ENCODE results near the gene DNM3.
"Not testable (repeated sequence)": the region's sequence is repeated elsewhere in the genome, so short reads cannot be mapped to it uniquely, and the experiment has no call there.

DNM3 gene

DNA sequence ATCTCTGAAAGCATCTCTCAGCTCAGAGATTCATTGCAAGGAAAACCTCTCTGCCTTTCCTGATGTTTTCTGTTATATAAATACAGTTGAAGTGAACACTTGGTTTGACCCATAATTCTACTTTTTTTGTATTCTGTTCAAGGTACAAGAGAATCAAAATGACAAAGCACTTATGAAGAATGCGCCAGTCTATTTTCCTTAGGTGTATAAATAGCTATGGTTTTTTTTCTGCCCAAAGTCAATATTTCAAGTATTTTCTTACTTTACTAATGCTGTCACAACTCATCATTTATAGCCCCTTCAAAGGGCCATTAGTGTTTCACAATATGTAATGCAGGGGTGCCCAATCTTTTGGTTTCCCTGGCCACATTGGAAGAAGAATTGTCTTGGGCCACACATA is 436.7 kb downstream of the DNM3 start:
- no peak for DNase-seq (ENCODE audit: low spot score)

DNA sequence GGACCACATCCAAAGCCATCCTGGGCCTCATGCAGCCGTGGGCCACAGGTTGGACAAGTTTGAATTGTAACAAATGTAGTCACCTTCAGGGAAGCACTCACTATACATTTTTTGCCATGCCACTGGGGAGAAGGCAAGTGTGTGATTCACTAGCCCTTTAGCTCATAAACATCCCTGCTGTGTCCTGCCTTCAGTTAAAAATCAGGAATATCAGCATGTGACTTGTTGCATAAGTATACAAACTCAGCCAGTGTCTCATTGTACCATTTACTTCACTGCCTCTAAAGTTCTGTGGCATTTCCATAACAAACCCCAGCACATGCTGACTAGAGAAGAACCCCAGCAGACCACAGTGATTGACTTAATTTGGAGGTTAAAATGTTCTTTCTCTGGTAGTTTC is 437.2 kb downstream of the DNM3 start:
- DNase-seq (ENCODE audit: low spot score) = no peak

DNA sequence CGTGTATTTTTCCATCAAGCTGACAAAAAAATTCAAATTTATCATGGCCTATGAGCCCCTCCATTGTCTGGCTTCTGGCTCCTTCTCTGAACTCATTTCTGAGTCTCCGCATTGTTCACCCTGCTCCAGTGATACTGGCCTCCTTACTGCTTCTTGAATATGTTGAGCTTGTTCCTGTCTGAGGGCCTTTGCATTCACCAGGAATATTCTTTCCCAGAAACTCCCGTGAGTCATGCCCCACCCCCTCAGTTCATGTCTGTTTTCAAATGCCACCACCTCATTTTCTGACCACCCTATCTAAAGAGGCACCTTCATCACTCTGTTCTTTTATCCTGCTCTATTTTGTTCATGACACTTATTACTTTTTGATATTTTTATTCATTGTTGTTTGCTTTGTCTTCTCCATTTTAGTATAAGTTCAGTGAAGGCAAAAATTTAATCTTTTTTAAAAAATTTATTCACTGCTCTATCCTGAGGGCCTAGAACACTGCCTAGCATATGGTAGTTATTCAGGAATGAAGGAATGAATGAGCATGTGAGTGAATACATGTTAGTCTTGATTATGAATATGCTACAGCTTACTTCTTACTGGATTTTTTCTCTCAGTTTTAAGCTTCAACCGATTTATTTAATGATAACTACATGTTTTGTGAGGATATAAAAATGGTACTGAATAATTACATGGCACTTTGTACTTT is 438.8 kb downstream of the DNM3 start:
- no peak for DNase-seq (ENCODE audit: low spot score)

DNA sequence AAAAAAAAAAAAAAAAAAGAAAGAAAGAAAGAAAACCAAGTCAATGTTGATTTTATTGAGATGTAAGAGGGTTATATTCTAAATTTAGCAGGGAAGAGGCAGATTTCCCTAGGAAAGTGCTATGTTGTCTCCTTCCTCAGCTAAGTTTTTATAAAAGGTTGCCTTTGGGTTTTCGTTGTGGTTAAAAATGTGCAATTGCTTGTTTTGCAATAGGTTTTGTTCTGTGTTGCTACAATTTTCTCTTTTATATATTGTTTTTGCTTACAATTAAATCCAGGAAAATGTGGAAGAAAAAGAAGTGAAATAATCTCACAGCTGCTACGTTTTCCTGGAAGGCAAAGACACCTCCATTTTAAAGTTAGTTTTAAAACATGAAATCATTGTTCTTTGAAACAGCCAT is 442.5 kb downstream of the DNM3 start:
- DNase-seq (ENCODE audit: low spot score) = no peak

DNA sequence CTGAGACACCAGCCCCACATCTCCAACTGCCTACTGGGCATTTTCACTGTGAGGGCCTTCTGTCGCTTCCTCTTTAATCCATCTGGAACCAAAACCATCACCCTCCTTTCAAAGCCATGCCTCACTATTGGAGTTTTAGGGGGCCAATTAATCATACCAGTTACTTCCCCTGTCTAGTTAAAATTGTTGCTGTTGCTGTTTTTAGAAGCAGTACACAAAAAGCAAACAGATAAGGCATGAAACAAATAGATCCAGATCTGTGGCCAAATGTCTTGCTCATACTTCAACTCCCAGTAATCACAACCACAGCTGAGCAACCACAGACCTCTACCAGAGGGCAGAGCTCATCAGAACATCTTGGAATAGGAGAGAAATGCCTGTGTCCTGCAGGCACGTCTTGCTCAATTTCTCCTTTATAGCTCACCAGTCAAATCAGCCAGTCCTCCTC is 445.4 kb downstream of the DNM3 start:
- DNase-seq (ENCODE audit: low spot score) = peak; percentile 19

DNA sequence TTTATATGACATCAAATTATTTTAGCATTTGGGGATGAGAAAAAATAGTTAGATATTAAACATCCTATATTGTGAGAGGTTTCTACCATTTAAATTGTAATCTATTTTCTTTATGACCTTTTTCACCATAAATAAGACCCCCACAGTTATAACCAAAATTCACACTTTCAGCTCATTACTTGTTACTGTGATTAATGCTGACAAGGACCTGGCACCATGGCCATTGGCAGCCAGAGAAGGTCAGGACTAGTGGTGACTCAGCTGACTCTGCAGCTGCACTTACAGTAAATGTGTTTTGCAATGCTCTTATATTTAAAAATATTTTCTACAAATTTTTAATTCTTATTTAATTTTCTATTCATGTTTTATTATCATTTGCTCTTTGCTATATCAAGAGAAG is 445.9 kb downstream of the DNM3 start:
- DNase-seq (ENCODE audit: low spot score) = peak; percentile 38

DNA sequence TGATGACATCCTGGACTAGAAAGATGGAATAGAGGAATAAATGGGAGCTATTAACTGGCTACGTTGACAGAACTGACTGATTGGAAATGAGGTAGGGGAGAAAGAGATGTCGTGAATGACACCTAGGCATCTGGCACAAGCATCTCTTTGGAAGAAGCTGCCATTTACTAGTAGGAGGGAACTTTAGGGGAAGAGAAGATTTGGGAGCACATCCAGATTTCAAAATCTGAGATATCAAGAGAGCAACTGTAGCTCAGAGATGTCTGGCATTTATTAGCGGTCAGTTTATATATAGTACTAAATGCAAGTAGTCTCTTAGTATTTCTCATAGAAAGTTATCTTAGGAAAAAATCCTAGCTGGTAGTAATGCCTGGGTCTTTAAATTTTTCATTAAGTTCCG is 447.3 kb downstream of the DNM3 start:
- DNase-seq (ENCODE audit: low spot score) = no peak

DNA sequence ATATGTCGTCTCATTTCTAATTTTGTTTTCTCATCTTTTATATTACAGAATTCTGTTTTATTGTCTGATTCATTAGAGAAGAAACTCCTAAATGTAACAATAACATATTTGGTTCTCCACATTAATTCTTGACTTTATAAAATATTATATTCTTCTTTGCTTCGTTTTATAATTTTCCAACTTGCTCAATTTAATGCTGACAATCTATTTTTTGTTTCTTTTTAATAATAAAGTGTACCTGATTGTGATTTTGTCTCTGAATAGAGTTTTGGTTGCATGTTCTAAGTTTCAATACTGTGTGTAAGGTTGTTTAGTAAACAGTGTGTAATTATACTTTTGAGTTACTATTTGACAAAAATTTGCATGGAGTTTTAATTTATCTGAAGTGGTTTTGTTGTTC is 448.1 kb downstream of the DNM3 start:
- no peak for DNase-seq (ENCODE audit: low spot score)

DNA sequence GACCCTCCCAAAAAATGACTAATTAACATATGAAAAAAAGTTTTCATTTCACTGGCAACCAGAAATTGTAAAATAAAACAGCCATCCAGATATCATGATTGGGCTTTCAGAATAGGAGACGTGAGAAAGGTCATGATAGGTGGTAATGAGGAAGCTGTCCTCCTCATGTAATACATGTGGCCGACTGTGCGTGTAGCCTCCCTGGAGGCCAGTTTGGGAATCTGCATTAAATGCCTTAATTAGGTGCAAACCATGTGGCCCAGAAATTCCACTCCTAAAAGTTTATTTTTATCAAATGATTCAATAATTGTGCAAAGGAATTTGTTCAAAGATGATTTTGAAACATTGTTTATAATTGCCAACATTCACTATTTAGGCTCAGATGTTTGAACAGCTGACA is 451.5 kb downstream of the DNM3 start:
- no peak for DNase-seq (ENCODE audit: low spot score)

DNA sequence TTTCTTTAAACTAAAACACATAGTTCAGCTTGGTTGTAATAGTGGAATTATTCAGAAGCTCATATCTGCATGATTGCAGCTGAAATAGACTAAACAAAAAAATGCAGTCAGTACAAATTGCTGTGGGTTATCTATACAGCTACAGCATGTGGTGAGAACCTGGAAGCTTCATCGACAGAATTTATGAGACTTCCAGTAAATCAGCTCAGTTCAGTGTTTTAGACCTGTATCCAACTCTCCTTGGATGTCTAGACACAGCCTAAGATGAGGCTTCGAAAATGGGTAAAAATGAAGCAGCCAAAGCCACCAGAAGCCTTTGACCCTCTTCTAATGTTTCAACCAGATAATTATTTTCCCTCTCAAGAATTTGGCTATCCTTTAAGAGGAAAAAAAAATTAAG is 452.1 kb downstream of the DNM3 start:
- DNase-seq (ENCODE audit: low spot score) = no peak

DNA sequence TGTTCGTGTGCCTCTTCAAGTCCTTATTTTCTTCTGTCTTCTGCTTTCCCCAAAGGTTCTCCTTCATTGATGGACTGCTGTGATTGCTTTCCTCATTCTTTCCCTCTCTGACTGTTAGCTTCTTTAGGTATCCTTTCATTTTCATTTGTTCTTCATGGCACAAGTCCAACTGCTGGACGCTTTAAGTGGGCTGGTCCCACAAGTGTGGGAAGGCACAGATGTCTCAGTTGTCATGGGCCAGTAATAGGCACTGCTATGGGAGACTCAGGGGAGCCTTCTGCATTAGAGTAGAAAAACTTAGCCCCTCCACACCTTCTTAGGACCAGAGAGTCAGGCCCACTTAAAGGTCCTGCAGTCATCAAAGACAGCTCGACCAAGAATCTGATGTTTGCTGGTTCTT is 456.8 kb downstream of the DNM3 start:
- no peak for DNase-seq (ENCODE audit: low spot score)

DNA sequence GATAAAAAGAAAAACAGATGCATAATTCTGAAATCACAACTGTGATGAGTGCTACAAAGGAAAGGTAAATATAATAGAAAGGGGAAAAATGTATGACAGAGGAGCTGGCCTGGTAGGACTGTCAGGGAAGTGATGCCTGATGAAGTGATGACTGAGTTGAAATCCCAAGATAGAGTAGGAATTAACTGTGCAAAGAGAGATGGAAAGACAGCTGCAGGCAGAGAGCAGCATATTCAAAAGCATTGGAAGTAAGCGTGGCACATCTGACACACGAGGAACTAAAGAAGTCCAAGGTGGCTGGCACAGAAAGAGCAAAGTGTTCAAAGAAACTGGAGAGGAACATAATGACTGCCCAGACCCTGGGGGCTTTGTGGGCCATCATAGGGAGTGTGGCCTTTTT is 457.6 kb downstream of the DNM3 start:
- no peak for DNase-seq (ENCODE audit: low spot score)

DNA sequence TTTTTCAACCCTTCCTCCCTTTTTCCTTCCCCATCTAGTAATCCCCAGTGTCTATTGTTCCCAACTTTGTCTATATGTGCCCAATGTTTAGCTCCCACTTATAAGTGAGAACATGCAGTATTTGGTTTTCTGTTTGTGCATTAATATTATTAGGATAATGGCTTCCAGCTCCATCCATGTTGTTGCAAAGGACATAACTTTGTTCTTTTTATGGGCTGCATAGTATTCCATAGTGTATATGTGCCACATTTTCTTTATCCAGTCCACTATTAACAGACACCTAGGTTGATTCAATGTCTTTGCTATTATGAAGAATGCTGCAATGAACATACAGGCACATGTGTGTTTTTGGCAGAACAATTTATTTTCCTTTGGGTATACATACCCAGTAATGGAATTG is 458.2 kb downstream of the DNM3 start:
- DNase-seq (ENCODE audit: low spot score) = no peak

DNA sequence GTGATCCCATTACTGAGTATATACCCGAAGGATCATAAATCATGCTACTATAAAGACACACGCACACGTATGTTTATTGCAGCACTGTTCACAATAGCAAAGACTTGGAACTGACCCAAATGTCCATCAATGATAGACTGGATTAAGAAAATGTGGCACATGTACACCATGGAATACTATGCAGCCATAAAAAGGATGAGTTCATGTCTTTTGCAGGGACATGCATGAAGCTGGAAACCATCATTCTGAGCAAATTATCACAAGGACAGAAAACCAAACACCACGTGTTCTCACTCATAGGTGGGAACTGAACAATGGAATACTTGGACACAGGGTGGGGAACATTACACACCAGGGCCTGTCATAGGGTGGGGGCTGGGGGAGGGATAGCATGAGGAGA is 466.2 kb downstream of the DNM3 start:
- DNase-seq (ENCODE audit: low spot score) = not testable (repeated sequence)

DNA sequence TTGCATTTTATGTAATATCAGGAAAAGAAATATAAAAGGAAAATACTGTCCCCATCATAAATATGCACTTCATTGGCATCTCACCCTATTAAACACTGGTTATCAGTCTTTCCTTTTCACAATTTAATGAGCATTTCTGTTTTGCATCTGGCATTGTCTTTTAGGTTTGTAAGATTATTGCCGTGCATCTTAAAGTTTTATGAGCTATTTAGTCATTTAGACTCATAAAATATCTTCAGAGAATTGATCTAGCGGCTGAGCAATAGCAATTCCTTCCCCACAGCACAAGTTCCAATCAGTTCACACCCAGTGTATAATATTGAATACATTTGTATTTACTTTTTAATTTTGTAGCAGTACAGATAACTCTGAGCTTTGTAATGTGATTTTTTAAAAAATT is 466.8 kb downstream of the DNM3 start:
- no peak for DNase-seq (ENCODE audit: low spot score)

DNA sequence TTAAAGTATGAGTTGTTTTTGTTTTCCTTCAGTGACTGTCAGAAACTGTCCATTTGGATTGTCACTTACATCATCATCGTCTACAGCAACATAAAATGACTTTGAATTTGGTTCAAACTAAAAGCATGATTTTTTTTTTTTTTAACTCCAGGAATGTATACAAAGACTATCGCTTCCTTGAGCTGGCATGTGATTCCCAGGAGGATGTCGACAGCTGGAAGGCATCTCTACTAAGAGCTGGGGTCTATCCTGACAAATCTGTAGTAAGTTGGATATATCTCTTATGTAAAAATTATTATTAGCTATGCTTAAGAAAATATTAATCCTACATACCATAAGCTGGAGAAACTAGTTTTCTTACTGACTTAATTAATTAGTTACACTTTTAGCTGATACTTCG is 467.3 kb downstream of the DNM3 start:
- no peak for DNase-seq (ENCODE audit: low spot score)

DNA sequence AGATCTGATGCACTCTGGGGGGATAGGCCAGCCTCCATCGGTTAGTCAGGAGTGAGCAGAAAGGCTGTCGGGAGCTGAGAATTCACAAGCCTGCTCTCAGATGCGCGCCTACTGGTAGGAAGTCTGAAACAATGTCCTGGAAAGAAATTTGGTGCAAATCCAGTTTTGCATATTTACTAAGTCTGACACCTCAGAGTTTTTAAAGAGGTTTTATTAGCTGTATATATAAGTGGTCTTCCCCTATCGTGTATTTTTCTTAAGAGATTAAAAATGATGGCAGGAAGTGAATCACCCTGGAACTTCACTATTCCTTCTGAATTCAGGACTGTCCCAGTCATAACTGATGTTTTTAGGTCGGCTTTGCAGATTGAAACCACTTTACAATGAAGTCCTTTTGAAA is 479.4 kb downstream of the DNM3 start:
- no peak for DNase-seq (ENCODE audit: low spot score)

DNA sequence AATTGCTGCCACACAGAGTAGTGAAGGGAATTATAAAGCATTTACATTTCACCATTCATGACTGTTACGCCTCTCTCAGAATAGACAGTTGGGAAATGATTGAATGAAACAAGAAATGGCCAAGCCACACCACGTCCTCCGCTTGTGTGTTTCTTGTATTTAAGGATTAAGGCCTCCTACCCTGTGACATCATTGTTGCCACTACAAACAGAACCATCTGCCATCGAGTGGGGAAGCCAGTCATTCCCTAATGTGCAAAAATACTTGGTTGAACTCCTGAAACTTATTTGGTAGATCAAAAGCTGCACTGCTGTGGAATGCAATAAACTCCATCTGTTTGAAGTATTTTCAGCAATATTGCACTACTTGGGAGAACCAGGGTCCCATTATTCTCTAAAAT is 480.2 kb downstream of the DNM3 start:
- no peak for DNase-seq (ENCODE audit: low spot score)

DNA sequence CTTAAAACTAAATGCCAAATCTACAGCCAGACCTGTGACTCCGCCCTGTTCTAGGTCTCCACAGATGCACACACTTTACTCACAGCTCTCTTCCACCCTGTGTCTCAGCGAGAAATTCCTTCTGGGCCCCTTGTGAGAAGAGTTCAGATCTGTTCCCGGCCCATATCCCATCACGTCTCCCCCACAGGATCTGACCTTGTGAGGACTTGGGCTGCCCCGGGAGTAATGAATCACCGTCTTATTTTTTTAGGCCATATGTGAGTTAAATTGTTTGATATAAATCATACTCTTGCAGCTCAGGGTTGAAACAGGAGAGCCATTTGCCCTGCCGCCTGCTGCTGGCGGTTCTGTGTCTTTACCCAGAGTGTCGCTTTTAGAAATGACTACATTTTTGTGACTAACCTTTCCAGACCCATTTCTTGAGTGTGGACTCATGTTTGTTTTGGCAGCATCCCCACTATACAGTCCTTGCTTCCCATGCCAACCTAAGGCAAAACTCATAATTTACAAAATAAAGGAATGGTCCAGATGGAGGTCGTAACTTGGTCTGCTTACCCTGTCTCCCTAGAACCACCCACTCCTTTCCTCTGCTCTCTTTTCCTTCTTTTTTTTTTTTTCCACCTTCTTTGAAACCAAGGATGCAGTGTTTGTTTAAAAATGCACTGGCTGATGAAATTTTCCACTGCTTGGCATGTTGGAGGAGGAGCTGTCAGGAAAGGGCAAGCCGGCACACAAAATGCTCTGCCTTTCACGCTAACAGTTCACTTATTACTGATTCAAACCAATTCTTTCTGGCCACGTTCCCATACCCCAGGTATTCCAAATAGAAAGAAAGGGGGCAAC is 481.1 kb downstream of the DNM3 start:
- no peak for DNase-seq (ENCODE audit: low spot score)

DNA sequence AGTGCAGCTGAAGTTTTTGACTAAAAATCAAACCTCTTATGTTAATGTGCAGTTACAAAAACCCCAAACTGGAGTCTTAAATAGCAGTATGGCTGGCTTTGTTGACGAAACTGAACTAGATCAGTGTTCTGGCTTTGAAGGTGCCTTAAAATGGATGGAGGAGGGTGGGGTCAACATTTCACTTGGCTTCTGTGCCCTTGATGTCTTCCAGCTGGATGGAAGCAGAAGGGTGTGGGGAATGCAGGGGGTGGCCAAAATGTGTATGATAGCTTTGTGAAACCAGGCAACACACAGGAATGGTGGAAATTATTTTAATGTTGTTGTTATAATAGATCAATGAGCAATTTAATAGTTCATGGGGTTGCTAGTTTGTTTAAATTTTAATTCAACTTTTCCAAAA is 482.4 kb downstream of the DNM3 start:
- DNase-seq (ENCODE audit: low spot score) = no peak

DNA sequence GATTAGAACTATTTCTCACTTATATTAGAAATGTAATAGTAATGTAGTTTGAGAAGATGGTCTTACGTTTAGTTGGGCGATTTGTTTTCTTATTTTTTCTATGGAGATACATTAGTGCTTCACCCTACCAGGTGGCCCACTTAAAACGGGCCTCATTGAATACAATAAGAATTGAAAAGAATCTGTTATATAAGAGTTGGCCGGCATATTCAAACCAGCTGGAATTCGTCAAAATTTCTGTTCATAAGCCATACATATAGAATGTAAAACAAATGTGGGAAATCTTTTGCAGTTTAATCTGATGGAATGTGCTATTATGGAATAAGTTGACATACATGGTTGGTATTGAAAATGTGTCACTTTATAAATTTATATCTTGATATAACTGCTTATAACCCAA is 482.8 kb downstream of the DNM3 start:
- no peak for DNase-seq (ENCODE audit: low spot score)

DNA sequence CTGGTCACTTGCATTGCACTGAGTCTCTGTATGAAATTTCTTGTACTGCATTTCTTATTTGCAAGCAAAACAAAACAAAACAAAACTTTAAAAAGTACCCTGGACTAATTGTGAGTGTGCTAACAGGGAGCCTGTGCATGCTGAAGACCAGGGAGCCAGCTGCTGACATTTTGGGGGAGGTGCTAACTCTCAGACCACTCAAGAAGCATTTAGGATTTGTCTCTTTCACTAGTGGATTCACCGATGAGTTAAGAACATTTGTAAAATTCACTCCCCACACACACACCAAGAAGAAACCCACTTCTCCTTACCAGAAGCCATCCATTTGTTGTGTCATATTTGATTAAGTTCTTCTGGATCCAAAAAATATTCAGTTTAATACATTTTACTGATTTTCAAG is 483.5 kb downstream of the DNM3 start:
- DNase-seq (ENCODE audit: low spot score) = no peak

DNA sequence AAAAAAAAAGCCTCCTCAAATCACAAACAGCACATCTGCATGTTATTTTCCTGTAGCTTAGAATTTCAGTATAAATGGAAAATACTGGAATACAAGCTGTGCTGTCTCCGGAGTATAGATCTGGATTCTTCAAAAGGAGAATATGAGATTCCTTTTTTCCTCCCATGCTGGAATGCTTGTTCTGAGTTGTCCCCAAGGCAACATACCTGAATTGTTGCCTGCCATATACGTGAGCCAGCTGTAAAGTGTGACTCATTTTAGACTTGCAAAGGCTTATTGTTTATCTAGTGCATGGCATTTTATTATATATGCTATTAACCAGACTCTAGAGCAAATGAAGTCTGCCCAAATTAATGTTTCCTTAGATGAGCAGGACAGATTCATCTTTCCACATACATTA is 484.2 kb downstream of the DNM3 start:
- no peak for DNase-seq (ENCODE audit: low spot score)

DNA sequence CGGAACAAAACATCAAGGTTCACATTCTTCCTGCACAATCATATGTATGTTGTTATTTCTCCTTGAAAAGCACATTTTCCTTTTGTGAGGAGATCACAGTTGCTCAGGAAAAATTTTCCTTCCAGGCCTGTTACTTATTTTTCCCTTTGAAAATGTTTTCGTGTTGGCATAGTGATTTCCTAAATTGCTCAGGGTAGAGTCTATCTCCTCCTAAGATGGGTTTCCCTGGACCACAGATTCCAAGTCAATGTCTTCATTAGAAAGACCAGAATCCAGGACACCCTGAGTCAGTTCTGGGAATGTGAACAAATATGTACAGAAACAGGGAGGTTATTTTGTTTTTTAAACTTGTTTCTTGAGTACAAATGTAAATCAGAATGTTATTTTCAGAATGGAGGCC is 484.8 kb downstream of the DNM3 start:
- no peak for DNase-seq (ENCODE audit: low spot score)
